ENCODE measurements around the gene TNK2. TPM values are rescaled to one million over a fixed set of nuclear protein-coding genes. Genes with fewer than 3 reads are reported as not detected.

Gene TNK2
- total and polyA plus RNA-seq, 2 of the 8 experiments (the other 6 are each of a cell fraction or from before 2014, with no cell fraction given) = 10.4 to 33.9 TPM

DNA sequence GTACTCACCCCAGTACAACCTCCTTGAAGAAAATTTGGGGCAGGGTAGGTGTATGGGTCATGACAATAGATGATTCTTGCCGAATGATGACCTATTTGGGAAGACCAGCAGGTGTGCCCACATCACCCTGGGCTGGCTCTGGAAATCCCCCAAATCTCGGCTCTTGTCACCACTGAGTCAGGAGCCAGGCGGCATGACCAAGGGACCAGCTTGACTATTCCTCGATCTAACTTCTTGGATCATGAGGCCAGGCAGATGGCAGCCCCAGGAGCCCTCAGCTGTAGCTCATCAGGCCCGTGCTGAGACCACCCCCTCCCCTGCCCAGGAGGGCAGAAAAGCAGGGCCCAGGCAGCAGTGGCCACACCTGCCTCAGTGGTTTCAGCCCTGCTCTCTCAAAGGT, 87.5 kb downstream of the TNK2 start (continued):
- TF ChIP-seq, protein P1, sequence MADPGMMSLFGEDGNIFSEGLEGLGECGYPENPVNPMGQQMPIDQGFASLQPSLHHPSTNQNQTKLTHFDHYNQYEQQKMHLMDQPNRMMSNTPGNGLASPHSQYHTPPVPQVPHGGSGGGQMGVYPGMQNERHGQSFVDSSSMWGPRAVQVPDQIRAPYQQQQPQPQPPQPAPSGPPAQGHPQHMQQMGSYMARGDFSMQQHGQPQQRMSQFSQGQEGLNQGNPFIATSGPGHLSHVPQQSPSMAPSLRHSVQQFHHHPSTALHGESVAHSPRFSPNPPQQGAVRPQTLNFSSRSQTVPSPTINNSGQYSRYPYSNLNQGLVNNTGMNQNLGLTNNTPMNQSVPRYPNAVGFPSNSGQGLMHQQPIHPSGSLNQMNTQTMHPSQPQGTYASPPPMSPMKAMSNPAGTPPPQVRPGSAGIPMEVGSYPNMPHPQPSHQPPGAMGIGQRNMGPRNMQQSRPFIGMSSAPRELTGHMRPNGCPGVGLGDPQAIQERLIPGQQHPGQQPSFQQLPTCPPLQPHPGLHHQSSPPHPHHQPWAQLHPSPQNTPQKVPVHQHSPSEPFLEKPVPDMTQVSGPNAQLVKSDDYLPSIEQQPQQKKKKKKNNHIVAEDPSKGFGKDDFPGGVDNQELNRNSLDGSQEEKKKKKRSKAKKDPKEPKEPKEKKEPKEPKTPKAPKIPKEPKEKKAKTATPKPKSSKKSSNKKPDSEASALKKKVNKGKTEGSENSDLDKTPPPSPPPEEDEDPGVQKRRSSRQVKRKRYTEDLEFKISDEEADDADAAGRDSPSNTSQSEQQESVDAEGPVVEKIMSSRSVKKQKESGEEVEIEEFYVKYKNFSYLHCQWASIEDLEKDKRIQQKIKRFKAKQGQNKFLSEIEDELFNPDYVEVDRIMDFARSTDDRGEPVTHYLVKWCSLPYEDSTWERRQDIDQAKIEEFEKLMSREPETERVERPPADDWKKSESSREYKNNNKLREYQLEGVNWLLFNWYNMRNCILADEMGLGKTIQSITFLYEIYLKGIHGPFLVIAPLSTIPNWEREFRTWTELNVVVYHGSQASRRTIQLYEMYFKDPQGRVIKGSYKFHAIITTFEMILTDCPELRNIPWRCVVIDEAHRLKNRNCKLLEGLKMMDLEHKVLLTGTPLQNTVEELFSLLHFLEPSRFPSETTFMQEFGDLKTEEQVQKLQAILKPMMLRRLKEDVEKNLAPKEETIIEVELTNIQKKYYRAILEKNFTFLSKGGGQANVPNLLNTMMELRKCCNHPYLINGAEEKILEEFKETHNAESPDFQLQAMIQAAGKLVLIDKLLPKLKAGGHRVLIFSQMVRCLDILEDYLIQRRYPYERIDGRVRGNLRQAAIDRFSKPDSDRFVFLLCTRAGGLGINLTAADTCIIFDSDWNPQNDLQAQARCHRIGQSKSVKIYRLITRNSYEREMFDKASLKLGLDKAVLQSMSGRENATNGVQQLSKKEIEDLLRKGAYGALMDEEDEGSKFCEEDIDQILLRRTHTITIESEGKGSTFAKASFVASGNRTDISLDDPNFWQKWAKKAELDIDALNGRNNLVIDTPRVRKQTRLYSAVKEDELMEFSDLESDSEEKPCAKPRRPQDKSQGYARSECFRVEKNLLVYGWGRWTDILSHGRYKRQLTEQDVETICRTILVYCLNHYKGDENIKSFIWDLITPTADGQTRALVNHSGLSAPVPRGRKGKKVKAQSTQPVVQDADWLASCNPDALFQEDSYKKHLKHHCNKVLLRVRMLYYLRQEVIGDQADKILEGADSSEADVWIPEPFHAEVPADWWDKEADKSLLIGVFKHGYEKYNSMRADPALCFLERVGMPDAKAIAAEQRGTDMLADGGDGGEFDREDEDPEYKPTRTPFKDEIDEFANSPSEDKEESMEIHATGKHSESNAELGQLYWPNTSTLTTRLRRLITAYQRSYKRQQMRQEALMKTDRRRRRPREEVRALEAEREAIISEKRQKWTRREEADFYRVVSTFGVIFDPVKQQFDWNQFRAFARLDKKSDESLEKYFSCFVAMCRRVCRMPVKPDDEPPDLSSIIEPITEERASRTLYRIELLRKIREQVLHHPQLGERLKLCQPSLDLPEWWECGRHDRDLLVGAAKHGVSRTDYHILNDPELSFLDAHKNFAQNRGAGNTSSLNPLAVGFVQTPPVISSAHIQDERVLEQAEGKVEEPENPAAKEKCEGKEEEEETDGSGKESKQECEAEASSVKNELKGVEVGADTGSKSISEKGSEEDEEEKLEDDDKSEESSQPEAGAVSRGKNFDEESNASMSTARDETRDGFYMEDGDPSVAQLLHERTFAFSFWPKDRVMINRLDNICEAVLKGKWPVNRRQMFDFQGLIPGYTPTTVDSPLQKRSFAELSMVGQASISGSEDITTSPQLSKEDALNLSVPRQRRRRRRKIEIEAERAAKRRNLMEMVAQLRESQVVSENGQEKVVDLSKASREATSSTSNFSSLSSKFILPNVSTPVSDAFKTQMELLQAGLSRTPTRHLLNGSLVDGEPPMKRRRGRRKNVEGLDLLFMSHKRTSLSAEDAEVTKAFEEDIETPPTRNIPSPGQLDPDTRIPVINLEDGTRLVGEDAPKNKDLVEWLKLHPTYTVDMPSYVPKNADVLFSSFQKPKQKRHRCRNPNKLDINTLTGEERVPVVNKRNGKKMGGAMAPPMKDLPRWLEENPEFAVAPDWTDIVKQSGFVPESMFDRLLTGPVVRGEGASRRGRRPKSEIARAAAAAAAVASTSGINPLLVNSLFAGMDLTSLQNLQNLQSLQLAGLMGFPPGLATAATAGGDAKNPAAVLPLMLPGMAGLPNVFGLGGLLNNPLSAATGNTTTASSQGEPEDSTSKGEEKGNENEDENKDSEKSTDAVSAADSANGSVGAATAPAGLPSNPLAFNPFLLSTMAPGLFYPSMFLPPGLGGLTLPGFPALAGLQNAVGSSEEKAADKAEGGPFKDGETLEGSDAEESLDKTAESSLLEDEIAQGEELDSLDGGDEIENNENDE (IDR thresholded peaks at IDR 0.05; ENCODE audit: insufficient replicate concordance, low read length) = no peak
- TF ChIP-seq BCL11A (IDR thresholded peaks at IDR 0.05; ENCODE audit: low read depth in 2 of 2, low read length in 2 of 2) (no peak), JUND (IDR thresholded peaks at IDR 0.05; ENCODE audit: low read length) (no peak), TAF7 (optimal IDR thresholded peaks at IDR 0.05; ENCODE audit: borderline replicate concordance, low read depth, low read length) (no peak)
